HG03064 (cell line): ENCODE measurements around the gene OR51B2.

Experiments used
- ATAC-seq: cut with Tn5 transposase; IDR thresholded peaks from one replicate; pipeline ENCODE4 v1.9.1; 2021; ENCODE audit warnings: low read depth; ENCODE audit not compliant: unreplicated experiment

OR51B2 gene

GRCh38 chr11:5284637-5285036, 39.5 kb downstream of the OR51B2 start:
- ATAC-seq = no peak

GRCh38 chr11:5283882-5284281, 40.2 kb downstream of the OR51B2 start:
- ATAC-seq = no peak

- no peak for ATAC-seq
Measured at GRCh38 chr11:5283086-5283485, 41.0 kb downstream of the OR51B2 start.

GRCh38 chr11:5282628-5283027, 41.5 kb downstream of the OR51B2 start:
- ATAC-seq = no peak

GRCh38 chr11:5281596-5281995, 42.5 kb downstream of the OR51B2 start:
- ATAC-seq = no peak

- ATAC-seq = peak; percentile 85
Measured at GRCh38 chr11:5280582-5281102, 43.5 kb downstream of the OR51B2 start.

- no peak for ATAC-seq
Measured at GRCh38 chr11:5279471-5280090, 44.5 kb downstream of the OR51B2 start.

GRCh38 chr11:5277807-5278382, 46.2 kb downstream of the OR51B2 start:
- no peak for ATAC-seq

- no peak for ATAC-seq
Measured at GRCh38 chr11:5276697-5277096, 47.4 kb downstream of the OR51B2 start.

- no peak for ATAC-seq
Measured at GRCh38 chr11:5275369-5276110, 48.6 kb downstream of the OR51B2 start.

GRCh38 chr11:5274395-5274794, 49.7 kb downstream of the OR51B2 start:
- no peak for ATAC-seq
